Fibroblast of pulmonary artery (primary cell): ENCODE measurements around the gene IL32.
A peak's percentile ranks its signal among the peaks of the same experiment; 100 is the strongest.

Source experiments
- DNase-seq: peaks from one replicate; pipeline ENCODE4 v3.0.0-alpha.2; 2010; ENCODE audit warnings: low read depth
- H3K4me3 ChIP-seq: replicated peaks from 2 replicates; pipeline ENCODE4 v1.5.1; 2011; ENCODE audit warnings: low read depth, mild to moderate bottlenecking, control low read depth, low read length, moderate library complexity
- CTCF ChIP-seq: IDR thresholded peaks from 2 replicates; pipeline ENCODE4 v1.5.1; 2011; ENCODE audit warnings: mild to moderate bottlenecking, control low read depth, low read length, inconsistent platforms; ENCODE audit errors: missing control alignments

Gene IL32

DNA sequence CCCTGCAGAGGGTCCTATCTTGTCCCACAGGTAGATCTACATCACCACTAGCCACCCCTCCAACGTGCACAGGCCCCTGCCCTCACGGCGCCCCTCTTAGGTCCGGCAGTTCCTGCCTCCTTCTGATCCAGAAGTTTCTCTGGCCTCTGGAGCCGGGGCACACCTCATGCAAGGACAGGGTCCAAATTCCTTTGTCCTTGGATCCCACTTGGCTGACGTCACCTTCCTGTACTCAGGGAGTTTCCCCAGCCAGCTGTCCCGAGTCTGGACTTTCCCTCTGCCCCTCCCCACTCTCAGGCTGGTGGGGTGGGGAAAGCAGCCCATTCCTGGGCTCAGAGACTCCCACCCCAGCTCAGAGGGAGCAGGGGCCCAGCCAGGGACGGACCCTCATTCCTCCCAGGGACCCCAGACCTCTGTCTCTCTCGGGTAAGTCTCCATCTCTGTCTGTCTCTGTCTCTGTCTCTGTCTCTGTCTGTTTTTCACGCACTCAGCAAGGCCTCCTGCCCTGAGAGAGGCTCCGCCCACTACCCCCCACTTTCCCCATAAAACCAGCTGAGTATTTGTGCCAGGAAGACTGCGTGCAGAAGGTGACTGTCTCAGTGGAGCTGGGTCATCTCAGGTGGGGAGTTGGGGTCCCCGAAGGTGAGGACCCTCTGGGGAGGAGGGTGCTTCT is at the start of gene IL32:
Gene IL32, plus strand, starts transcription at position 572 of the 673 bp plus-strand sequence. CDS start 172 bp downstream, outside the sequence.
- TF ChIP-seq CTCF, result no peak
- peak; percentile 91 for DNase-seq
- H3K4me3 ChIP-seq, result peak within 1 kb of the TSS; percentile 48

DNA sequence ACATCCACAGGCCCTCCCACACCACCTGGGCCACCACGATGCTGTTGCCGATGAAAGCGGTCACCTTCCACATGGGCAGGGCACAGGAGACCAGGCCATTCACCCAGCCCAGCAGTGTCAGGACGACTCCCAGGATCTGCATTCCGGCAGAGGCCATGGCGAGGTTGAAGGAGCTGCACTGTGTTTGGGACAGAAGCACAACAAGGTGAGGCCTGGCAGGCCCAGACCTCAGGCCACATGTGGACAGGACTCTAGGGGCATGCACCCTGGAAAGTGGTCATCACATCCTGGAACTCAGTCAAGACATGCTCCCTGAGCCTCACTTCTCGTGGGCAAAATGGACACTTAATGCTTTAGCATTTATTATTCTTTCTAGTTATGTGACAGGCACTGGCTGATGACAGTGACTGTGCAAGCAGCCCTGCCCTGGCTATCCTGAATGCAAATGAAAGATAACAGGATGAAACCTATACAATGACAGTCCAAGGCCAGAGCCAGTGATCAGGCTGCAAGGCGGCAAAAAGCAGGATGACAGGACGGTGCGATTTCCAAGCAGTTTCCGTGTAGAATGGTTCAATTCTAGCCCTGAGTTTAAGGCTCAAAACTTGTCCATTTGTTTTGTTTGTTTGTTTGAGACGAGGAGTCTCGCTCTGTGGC is 49.4 kb upstream of the IL32 start:
- no peak overlapping the region for H3K4me3 ChIP-seq
- TF ChIP-seq CTCF, result no peak
- DNase-seq, result no peak

GRCh38 chr16:3017344-3017743 is 48.1 kb upstream of the IL32 start:
- H3K4me3 ChIP-seq, result no peak overlapping the region
- DNase-seq, result no peak
- TF ChIP-seq CTCF, result no peak

DNA sequence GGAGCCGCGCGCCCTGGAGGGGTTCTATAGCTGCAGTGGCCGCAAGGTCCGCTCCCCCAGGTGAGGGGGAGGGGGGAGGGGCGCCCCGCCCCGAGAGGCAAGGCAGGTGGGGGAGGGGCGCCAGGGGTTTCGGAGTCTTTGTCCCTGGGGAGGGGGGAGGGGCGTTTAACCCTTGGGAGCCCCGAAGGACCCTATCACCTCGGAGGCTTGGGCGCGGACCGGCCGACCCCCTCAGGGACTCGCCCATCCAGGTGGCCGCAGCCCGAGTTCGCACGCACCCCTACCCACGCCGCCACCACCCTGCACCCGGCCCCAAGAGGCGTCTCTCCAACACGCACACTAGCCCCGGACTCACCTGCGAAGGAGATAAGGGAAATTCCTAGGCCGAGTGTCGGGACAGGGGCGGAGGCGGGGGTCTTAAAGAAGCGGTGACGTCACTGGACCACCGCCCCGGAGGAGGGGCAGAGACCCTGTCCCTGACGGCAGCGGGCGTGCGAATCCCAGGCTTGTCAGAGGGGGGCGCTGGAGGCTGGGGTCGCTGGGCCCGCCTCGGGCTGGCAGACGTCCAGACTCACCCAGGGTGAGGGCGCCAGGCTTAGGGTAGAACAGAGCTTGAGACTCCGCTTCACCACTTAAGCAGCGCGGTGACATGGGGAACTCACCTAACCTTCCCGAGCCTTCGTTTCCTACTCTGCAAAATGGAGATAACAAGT is 47.5 kb upstream of the IL32 start, which contains the start of gene CLDN6:
Gene CLDN6, minus strand, starts transcription at position 390 of the 713 bp plus-strand sequence. CDS start 2,162 bp downstream, outside the sequence.
- no peak for DNase-seq
- TF ChIP-seq CTCF, result peak; percentile 7
- no peak within 1 kb of the TSS for H3K4me3 ChIP-seq

DNA sequence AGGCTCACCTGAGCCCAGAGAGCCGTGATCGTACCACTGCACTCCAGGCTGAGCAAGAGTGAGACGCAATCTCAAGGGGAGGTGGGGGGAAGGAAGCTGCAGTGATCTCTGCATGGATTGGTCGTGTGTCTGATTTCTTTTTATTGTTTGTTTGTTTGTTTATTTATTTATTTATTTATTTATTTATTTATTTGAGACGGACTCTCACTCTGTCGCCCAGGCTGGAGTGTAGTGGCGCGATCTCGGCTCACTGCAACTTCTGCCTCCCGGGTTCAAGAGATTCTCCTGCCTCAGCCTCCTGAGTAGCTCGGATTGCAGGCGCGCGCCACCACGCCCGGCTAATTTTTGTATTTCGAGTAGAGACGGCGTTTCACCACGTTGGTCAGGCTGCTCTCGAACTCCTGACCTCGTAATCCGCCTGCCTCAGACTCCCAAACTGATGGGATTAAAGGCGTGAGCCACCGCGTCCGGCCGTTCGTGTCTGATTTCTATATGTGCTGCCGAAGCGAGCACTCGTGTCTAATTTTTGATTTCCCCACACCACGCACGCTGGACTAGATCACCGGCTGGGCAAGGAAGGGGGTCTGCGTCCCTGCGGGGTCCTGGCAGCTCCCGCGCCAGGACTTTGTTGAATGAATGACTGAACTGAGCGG is 45.7 kb upstream of the IL32 start:
- DNase-seq, result no peak
- H3K4me3 ChIP-seq, result peak overlapping the region; percentile 80
- no peak for TF ChIP-seq CTCF

GRCh38 chr16:3020247-3020603 is 45.2 kb upstream of the IL32 start, which contains the start of gene TNFRSF12A:
TNFRSF12A (plus strand) TSS chr16:3020368; CDS start chr16:3020398, 30 bp downstream.
- peak; percentile 65 for DNase-seq
- no peak for TF ChIP-seq CTCF
- H3K4me3 ChIP-seq, result peak within 1 kb of the TSS; percentile 80
